ENCODE measurements around the gene NT5E. TPM values are rescaled to one million over a fixed set of nuclear protein-coding genes. Genes with fewer than 3 reads are reported as not detected.

The NT5E gene
- total RNA-seq, 1 donor from 2014 or later, result 35.4 TPM

DNA sequence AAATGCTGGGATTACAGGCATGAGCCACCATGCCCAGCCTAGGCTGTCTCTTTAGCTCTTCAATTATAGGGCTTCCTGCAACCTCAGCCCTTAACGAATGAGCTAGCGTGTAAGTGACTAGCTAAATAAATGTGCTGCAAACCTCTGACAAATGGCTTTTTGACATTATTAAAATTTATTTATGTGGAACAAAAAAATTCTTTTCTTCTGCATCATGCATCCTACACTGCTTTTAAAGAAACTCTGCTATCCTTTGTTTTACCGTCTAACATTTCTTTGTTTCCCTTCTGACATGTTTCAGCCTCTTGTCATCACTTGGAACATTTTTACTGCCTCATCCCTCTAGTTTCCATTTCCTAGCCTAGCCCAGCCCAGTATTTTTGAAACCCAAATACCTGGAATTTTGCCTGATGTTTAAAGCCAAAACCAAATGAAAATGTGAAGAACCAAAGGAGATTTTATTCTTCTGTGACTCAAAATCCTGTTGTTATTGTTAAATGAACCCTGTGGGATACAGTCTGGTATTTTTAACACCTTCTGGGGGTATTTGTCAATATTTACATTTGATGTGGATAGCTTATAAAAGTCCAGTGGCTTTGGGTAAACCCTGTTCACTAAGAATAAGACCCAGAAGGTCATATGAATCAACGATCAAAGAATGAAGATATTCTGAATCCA, 9.5 kb downstream of the NT5E start:
- no peak for DNase-seq (ENCODE audit: low spot score)

DNA sequence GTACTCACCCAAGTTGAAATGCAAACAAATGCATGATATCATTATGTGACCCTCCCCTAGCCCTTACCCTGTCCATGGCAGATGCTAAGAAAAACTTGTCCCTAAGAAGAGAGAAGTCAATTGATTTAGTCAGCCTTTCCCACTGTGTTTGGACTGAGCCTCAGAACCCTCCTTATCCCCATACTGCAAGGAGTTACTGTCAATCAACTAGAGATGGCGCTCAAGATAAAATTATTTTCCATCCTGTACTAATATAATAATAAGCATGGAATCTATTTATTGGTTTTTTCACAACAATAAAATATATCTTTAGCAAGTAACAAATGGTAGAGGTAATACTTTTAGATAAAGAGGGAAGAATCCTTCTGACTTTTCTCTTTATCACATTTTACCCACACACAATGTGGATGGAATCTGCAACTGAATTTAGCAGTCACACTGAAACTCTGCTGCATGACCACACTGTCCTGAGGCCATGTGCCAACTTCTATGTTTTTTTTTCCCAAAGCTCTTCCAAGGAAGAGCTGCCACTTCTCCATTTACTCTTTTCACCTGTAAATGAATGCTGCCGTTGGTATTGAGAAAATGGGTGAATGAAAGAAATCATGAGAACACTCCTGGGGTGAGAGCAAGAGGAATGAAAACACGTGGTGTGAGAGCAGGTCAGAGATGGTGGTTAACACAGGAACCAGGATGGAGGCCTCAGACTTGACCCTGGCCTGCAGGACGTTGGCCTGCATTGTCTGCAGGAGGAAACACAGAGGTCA, 10.5 kb downstream of the NT5E start:
- DNase-seq (ENCODE audit: low spot score), result no peak

DNA sequence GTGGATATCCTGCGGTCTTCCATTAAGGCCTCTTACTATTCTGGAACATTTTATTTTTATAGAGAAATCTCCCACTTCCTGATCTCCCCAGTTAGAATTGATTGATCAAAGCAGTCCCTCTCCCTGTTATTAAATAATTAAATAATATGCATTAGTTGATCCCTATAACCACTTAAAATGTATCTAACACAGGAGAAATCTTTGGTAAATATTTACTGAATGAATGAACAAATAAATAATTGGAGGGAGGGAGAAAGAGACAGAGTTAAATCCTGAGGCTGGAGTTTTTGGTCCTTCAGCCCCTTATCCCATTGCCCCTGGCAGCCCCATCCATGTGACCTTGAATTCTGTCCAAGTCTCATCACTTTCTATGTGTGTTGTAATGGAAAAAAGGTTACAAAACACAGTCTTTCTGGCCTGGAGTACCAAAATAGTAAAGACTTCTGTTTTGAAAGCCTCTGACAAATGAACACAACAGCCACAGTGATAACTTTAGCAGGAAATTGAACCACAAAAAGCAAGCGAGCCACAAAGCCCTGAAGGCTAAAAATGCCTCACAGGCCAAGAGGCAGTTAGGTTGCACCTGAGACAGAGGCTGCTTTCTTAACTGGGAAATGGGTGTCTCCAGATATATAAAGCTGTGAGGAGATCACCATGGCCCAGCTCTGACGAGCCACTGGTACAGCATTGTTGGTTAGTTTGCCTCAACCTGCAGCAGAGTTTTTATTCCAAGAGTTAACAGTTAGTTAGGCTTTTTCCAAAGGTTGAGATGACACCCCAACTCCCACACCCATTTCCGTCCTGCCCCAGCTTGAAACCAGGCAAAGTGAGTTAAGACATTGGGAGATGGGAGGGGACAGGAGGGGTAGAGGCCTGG, 11.3 kb downstream of the NT5E start:
- DNase-seq (ENCODE audit: low spot score), result no peak

DNA sequence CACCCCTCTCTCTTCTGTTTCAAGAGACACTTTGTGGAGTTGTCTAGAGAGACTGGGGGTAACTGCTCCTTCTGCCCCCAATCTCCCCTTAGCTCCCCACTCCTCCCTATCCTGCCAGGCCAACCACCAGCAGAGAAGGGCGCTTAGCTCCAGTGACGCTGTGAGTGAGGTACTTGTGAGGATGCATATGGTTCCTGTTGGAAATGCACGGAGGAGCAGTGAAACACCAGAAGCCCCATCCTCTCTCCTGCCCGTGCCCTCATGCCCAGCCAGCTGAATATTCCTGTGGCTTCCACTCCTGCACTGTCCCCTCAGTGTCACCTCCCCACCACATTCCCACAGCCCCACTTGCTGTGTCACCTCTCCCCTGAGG, 11.9 kb downstream of the NT5E start:
- DNase-seq (ENCODE audit: low spot score), result no peak

DNA sequence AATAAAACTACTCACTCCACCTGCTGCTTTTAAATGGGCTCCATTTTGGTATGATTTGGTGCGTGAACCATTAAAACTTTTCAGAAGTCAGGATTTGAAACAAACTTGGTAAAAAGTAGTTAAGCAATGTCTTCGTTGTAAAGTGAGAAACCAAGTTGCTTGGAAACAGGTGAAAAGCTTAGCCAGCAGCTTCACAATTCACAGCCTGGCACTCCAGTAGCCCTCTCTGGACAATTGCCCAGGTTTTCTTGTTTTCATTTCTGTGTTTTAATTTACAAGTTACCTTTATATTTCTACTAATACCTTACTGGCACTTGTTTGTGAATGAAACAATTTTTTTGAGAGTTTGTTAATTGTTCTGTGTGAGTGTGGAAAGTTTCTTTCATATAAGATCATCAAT, 12.8 kb downstream of the NT5E start:
- DNase-seq (ENCODE audit: low spot score), result no peak

DNA sequence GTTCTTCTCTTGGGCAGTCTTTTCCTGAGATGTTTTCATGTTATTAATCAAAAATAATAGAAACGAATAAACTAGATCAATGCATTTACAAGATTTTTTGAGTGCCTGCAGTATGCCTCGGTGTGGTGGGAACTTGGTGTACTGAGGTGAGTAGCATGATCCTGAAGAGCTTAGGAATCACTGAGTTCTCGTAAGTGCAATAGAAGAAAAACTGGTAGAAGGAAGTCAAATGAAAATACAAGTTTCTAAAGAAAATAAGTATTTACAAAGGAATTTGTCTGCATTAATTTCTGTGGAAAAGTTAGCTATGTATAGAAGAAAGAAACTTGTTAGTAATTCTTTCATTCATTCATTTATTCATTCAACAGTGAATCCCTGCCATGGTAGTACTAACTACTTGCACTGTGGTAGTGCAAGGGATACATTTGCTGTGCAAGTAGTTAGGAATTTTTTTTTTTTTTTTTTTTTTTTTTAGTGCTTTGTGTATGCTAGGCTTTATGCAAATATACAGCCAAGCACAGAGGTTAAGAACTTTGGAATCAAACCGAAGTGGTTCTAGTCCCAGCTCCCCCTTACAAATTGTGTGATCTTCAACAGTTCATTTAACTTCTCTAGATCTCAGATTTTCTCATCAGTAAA, 13.9 kb downstream of the NT5E start:
- no peak for DNase-seq (ENCODE audit: low spot score)

DNA sequence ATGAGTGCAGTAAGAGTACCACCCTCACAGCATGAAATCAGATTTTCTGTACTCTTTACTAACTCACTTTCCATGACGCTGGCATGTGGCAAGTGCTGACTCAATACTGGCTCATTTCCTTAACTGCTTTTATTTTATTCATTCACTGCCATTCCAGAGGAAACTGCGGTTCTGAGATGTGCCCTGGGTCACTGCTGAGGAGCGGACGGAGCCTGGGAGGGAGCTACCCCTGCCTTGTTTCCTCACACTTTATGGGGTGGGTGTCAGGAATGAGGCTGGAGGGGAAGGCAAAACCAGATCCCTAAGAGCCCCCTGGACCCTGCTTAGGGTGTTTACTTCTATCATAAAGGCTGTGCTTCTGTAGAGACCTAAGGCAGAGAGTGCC, 14.4 kb downstream of the NT5E start:
- DNase-seq (ENCODE audit: low spot score), result no peak

DNA sequence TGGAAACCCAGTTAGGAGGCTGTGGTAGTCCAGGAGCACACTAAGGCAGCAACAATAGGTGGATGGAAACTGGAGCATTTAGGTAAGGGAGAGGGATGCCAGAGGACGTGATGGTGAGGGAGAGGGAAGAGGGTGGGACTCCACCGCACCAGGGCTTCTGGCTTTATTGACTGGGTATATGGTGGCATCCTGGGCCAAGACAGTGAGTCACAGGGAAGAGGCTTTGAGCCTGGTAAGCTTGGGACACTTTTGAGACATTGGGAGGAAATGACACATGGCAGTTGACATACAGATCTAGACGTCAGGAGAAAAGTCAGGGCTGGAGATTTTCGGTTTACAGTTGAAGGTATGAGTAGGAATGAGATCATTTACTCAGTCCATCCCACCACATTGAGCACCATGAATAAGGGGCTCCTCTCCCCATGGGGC, 14.9 kb downstream of the NT5E start:
- no peak for DNase-seq (ENCODE audit: low spot score)

DNA sequence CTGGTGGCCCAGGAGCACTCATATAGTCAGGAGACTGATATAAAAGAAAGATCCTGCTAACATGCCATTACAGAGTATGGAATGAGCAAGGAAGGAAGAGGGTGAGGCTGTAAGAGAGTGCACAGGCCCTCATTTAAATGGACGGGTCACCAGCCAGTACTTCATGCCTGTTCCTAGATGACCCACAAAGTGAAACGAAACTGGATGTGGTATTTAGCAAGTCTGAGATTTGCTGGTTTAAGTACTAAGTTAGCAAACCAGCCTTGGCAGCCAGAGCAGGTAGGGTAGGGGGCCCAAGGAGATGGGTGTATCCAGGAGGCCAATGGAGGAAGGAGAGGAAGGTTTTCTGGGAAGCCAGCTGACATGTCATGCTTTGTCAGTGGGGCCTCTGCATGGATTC, 15.9 kb downstream of the NT5E start:
- no peak for DNase-seq (ENCODE audit: low spot score)

DNA sequence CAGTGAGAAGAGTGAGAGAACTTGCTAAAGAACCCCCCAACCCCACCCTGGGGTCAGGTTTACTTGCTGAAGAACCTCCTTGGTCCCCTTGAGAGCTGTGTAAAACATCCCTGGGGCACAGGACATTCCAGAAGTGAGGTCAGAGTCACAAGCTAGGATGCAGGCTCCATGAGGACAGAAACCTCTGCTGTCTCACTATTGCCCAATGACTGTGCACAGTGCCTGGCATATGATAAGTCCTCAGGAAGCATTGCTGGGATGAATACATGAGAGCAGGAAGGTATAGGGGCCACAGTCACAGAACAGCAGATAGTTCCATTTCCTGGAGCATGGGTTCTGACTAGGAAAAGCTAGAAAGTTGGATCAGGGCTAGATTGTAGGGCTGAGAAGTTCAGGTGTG, 18.4 kb downstream of the NT5E start:
- DNase-seq (ENCODE audit: low spot score), result no peak

DNA sequence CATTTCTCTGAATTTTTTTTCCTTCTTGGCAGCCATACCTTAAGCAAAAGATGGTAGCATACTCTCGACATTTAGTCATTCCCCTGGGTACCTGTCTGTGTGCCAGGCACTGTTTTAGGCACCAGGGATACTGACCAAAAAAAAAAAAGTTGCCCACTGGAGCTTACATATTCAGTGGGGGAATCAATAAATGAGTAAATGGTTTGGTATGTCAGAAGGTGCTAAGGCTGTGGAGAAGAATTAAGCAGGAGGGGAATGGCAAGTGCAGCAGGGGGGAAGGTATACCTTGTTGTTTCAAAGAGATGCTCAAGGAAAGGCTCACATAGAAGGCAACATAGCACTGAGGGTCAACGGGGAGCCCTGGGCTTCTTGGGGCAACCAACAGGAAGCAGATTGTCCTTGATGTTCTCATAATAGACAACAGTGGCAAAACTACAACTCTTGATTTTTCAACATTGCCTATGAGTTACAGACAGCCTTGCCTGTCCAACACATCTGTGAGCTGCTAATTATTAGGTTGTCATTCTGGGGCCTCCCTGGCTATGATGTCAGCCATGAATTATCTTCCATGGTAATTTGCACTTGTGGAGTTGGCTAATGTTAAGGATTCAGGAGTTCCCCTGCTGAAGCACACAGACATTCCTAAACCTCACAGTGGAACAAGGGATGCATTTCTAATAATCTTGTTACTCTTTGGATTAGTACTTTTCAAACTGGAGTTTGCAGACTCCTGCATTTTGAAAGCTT, 19.6 kb downstream of the NT5E start:
- no peak for DNase-seq (ENCODE audit: low spot score)

DNA sequence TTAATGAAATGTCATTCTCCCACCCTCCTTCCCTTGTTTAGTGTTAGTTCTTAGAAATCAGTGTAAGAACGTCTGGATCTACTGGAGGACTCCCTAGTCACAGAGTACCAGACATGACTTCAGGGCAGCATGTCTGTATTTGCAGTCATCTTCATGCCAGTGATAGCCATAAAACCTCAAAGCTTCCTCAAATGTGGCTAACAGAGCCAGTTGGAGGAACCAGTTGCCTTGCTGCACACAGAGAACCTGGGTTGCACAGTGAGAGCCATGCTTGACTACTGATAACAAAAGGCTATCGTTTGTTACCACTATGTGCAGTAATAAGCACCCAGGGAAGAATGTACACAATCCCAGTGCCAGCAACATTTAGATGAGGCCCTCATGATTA, 20.1 kb downstream of the NT5E start:
- no peak for DNase-seq (ENCODE audit: low spot score)

DNA sequence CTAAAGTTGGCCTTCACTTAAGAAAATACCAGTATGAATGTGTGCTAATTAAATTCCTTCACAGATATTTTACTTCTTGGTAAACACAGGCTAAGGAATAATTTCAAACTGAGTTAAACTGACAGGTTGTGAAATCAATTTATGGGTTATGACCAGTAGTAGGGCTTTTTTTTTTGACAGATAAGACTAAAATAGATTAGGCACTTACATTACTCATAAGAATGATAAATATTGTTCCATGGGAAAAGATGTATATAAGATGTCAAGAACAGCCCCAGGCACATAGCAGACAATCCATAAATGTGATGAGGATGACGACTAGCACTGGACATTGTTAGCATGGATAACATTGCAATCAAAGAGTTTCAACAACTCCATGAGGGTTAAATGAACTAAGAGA, 22.9 kb downstream of the NT5E start:
- no peak for DNase-seq (ENCODE audit: low spot score)

DNA sequence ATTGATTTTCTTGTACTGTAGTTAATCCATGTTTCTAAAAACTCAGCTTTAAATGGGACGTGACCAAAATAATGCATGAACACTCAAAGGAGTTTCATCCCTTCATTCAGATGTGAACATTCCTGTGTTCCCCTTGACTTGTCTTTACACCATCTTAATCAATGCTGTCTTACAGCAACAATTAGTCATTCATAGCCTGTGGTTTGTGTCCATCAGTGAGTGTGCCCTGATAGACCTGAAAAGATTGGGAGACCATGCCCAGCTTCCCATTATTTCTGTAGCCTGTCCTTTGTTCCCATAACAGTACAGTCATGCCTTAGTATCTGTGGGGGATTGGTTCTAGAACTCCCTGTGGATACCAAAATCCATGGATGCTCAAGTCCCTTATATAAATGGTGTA, 23.9 kb downstream of the NT5E start:
- DNase-seq (ENCODE audit: low spot score), result no peak

DNA sequence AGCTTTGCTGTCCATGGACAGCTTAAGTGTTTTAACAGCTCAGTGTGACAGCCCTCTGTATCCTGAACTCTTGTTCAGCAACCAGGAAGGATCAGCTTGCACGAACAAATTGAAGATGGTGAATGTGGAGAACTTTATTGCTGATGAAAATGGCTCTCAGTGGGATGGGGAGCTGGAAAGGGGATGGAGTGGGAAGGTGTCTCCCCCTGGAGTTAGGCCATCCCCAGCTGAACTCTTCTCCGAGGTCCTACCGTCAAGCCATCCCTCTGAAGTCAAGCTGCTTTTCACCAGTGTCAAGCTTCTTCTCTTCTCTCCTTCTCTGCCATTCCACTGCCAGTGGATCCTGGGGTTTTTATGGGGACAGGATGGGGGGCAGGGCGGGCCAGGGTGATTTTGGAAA, 26.6 kb downstream of the NT5E start:
- no peak for DNase-seq (ENCODE audit: low spot score)

DNA sequence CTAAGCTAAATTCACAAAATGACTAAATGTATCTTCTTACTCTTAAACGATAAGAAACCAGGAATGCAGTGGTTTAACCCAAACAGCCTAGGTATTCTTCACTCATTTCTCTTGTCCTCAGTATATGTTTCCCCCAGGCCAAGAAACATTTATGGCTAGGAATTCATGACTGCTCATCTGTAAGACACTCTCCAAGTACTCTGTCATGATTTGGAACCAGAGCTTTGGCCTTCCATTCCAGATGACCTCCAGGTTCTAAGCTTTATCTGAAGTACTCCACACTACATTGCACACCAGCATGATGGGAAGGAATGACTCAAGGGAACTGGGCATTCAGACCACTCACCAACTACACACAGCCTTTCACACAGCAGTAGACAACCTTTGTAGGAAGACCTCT, 29.3 kb downstream of the NT5E start:
- DNase-seq (ENCODE audit: low spot score), result no peak

DNA sequence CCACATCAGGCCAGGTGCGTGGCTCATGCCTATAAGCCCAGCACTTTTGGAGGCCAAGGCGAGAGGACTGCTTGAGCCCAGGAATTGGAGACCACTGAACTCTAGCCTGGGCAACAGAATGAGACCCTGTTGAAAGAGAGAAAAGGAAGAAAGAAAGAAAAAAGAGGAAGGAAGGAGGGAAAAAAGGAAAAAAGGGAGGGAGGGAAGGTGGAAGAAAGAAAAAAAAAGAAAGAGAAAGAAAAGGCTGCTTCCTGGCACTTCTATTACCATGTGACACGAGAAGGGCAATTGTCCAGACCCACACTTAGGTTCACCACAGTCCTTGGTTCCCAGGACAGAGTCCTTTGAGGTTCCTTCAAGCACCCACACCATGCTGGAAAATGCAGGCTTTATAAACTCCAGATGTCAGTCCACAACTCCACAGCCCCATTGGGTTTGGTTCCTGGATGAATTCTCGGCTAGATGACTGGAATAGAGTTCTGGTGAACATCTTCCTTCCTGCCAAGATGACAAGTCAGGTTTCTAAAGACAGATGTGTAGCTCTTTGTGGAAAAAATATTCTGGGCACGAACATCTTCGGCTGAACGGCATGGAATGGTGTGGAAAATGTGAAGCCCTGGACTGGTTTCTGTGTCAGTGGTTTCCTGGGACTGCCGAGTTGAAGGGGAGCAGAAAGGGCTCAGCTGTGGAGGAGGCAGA, 32.5 kb downstream of the NT5E start:
- DNase-seq (ENCODE audit: low spot score), result no peak

DNA sequence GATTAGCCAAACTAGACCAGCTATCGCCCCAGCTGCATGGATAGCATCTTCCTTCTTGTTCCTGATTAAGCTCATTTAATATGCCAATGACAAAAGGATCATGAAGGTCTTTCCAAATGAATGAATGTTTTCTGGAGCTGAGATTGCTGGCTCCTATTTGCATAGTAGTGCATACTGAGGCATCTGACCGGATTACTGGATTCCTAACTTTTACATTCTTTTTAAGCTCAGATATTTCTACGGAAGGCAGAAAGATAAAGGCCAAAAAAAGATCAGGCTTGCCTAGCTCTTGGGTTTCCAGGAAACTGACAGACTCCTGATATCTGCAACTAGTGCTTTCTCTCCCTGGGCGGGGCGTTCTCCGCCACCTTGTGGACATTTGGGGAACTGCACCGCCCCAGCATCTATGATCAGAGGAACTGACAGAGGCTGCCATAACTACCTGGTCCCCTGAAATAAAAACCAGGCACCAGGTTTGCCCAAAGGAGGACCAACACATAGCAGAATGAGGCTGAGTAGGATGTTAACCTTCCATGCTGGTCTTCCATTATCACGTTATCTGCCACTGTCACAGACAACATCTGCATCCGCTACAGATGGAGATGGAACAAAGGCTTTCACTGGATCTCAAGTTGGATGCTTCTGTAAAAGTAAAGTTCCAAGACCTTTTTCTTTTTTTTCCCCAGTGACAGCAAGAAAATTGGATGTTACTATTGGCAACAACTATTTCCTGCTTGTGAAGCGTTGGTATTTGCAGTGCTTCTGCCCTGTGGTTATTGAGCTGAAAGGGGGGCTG, 33.2 kb downstream of the NT5E start:
- no peak for DNase-seq (ENCODE audit: low spot score)

DNA sequence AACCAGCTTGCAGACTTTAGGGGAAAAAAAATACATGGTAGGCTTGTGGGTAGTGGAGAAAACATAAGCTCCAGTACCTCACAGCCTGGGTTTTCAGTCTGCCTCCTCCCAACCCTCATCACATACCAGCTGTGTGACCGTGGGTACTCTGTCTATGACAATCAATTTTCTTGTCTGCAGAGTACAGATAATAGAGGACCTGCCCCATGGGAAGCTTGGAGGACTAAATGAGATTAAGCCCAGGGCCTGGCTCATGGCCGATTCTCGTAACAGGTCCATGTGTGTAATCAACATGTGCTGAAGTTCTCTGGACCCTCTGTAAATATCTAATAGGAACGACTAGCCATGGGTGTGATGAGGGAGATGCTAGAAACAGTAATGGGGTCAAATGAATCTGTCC, 34.0 kb downstream of the NT5E start:
- DNase-seq (ENCODE audit: low spot score), result no peak

DNA sequence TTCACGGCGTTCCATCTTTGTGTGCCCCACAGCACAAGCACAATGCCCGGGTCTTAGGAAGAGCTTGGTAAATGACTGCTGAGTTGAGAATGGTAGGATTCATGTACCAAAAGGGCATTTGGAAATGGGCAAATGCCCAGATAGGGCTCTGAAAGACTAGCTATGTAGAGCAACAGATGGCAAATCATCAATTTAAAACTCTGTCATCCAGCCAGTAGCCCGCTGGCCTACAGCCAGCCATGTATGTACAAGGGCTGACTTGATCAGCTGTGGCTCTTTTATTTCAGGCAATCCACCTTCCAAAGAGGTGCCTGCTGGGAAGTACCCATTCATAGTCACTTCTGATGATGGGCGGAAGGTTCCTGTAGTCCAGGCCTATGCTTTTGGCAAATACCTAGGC, 35.1 kb downstream of the NT5E start:
- no peak for DNase-seq (ENCODE audit: low spot score)

All from mesenteric fat pad (tissue), 1 donor.